ENCODE measurements around the gene BRAT1. TPM values are rescaled to one million over a fixed set of nuclear protein-coding genes. Genes with fewer than 3 reads are reported as not detected.

Gene BRAT1
- total RNA-seq, 1 experiment from 2014 or later, result 41.5 TPM

DNA sequence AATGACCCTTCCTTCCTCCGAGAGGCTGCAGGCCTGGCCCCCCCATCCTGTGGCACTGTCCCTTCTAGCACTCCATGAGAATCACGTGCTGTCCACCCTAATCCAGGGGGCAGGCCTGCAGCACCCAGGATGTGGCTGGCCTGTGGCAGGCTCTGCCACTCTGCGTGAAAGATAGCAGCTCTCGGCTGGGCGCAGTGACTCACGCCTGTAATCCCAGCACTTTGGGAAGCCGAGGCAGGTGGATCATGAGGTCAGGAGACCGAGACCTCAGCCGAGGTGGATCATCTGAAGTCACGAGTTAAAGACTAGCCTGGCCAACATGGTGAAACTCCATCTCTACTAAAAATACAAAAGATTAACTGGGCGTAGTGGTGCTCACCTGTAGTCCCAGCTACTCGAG is 54.6 kb downstream of the BRAT1 start:
- Histone ChIP-seq H3K9me3 (replicated peaks) (no peaks in the 10 kb centered on the region), H3K4me1 (peaks cover 66% of the 10 kb centered on the region), H3K36me3 (no peaks in the 10 kb centered on the region), H3K4me3 (no peak overlapping the region), H3K27ac (no peak overlapping the region), H3K27me3 (no peaks in the 10 kb centered on the region)
- no peak for DNase-seq

DNA sequence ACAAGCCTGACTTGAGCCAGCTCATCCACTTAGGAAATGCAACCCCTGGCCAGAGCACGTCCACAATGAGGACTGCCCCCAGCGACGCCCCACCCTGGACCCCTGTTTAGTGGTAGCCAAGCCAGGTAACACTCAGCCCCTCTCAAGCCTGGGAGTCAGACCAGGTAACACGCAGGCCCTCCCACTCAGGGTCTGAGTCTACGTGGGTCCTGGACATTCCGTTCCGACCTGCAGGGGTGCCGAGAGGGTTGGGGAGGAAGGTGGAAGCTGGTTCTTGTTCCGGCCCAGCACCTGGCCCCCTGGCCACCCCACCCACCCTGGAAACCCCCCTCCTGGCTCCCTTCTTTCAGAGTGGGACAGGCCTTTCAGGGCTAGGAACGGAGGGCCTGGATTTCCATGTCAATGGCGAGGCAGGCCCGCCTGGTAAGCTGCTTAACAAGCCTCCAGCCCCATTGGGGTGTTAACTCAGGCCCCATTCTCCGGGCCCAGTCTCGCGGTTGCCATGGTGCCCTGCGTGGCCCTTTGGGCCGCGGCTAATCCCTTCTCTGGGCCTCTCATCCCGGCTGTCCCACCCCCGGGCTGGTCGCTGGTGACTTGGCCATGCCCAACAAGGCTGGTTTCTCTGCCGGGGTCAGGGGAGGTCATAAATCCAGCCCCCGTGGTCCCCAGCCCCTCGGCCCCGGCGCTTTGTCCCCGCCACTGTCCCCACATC is 55.4 kb downstream of the BRAT1 start:
- H3K27me3 ChIP-seq, result no peaks in the 10 kb centered on the region
- H3K27ac ChIP-seq, result peak overlapping the region; percentile 100; the same call in 1 of the 2 replicates
- no peaks in the 10 kb centered on the region for H3K9me3 ChIP-seq (replicated peaks)
- no peaks in the 10 kb centered on the region for H3K36me3 ChIP-seq
- DNase-seq, result no peak
- H3K4me1 ChIP-seq, result peaks cover 70% of the 10 kb centered on the region
- no peak overlapping the region for H3K4me3 ChIP-seq

DNA sequence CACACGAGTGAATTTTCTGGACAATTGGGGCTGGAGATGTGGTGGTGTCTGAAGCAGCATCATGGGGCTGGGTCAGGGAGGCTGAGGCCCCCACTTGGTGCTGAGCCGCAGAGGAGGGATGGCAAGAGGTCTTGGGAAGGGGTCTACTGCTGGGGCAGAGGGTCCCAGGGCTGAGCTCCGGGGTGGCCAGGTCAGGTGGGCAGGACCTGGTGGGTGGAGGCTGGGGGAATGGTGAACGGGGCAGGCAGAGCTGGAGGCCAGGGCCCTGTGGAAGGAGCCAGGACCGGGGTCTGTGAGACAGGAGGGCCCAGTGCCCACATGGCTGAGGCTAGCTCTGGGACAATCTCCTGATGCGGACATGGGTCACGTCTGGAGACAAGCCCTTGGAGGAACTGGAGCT is 56.1 kb downstream of the BRAT1 start:
- no peak for DNase-seq
- Histone ChIP-seq H3K27ac (peak overlapping the region; percentile 100), H3K9me3 (replicated peaks) (no peaks in the 10 kb centered on the region), H3K4me3 (no peak overlapping the region), H3K36me3 (no peaks in the 10 kb centered on the region), H3K27me3 (no peaks in the 10 kb centered on the region), H3K4me1 (peaks cover 70% of the 10 kb centered on the region)

- Histone ChIP-seq H3K36me3 (no peaks in the 10 kb centered on the region), H3K27ac (peak overlapping the region; percentile 100), H3K9me3 (replicated peaks) (no peaks in the 10 kb centered on the region), H3K27me3 (no peaks in the 10 kb centered on the region), H3K4me3 (no peak overlapping the region), H3K4me1 (peaks cover 71% of the 10 kb centered on the region)
- peak; percentile 68 to 77 for DNase-seq
Measured at GRCh38 chr7:2498708-2499107, 56.6 kb downstream of the BRAT1 start.

DNA sequence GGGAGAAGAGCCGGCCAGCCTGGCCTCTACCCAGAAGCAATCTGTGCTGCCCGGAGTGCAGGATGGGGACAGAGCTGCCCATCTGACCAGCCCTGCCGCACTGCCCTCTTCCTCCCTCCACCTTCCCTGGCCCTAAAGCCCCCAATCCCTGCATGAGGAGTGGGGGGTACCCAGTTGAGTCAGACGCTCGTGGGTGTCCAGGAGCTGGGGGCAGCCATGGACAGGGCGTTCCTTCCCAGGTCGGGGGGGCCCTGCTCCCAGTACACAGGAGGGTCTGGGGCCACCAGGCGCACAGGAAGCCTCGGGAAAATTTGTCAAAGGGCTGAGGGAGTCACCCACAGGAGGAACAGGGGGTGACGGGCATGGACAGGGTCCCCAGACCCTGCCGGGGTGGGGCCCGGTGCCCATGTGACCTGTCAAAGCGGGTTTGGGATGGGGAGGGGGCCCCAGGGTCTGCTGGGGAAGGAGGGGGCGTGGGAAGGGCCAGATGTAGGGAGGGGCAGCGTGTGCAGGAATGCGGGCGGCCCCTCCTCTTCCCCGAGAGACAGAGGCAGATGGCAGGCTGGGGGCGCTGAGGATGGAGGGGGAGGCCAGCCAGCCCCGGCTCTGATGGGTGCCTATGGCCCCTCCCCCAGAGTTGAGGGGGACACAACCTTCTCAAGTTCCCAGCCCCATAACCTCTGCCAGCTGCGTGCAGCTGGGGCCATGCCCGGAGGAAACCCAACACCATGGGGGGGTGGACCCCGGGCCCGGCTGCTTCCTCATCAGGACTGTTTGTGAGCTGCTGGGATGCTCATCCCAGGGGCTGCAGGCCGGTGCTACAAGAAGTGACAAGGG is 57.6 kb downstream of the BRAT1 start:
- no peaks in the 10 kb centered on the region for H3K27me3 ChIP-seq
- no peaks in the 10 kb centered on the region for H3K36me3 ChIP-seq
- peak overlapping the region; percentile 100 for H3K27ac ChIP-seq
- H3K9me3 ChIP-seq (replicated peaks), result no peaks in the 10 kb centered on the region
- DNase-seq, result peak; percentile 99
- peak overlapping the region; percentile 54 for H3K4me3 ChIP-seq
- peaks cover 71% of the 10 kb centered on the region for H3K4me1 ChIP-seq

DNA sequence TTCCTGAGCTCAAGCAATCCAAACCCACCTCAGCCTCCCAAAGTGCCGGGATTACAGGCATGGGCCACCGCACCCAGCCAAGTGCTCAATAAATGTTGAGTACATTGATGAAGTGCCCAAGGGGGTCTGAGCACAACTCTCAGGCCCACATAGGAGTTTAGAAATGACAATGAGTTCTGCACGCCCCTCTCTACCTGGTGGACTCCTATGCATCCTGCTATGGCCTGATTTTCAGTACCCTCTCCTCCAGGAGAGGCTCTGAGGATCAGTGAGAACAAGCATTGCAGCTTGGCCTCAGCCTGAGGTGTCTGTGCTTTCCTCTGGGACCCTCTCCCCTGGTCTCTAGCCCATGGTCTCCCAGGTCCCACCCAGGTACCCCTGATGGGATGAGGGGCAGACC is 58.3 kb downstream of the BRAT1 start:
- Histone ChIP-seq H3K9me3 (replicated peaks) (no peaks in the 10 kb centered on the region), H3K36me3 (no peaks in the 10 kb centered on the region), H3K4me3 (peak overlapping the region; percentile 54), H3K4me1 (peaks cover 71% of the 10 kb centered on the region), H3K27me3 (no peaks in the 10 kb centered on the region), H3K27ac (peak overlapping the region; percentile 100)
- DNase-seq, result no peak

DNA sequence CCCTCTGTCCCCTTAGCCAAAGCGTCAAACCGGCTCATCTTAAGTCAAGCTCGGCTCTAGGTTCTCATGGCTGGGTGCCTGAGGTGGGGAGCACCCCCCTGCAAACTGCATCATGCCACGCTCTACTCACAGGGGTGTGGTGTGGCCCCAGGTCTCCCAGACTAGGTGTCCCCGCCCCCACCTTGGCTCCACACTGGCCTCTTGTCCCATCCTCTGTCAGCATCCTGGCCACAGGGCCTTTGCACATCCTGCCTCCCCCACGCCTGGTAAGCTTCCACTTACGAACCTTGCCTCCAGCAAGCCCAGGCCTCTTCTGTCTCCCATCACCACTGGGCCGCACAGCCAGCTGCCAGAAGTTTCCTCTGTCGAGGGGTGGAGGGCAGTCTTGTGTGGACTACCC is 58.9 kb downstream of the BRAT1 start:
- peaks cover 71% of the 10 kb centered on the region for H3K4me1 ChIP-seq
- peak overlapping the region; percentile 100 for H3K27ac ChIP-seq
- peak in 1 of 2 experiments; percentile 64 for DNase-seq

DNA sequence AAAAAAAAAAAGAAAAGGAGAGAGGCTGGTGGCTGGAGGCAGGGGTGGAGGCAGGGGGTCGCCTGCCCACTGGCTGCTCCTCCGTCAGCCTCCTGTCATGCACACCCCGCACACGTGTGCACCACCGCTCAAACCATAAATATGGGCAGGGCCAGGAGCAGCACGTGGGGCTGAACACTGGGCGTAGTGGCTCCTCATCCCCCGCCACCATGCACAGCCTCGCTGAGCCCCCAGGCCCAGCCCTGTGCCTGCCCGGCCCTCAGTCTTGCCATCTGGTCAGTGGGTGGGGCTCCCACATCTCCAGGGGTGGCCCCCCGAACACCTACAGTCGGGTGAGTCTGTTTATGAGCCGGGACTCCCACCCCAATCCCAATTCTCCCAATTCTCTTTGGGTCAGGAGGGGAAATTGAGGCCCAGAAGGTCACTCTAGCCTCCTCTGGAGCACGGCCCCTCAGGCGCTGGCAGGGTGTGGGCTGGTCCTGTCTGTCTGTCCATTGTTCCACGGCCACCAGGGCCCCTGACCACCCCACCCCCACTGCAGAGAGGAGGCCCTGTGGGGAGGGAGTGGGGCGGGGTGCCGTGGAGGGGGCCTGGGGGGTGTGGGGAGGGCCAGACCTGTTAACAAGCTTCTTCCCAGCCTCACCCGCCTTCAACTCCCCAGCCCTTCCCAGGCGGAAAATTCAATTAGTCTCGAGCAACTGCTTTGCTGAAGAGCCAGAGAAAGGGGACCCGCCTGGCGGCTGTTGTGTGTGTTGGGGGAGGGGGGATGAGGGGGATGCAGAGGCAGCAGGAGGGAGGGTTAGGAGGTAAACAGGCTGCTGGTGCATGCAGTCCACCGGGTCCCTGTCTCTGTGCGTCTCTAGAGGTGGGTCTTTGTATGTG is 59.7 kb downstream of the BRAT1 start:
- H3K36me3 ChIP-seq, result no peaks in the 10 kb centered on the region
- H3K9me3 ChIP-seq (replicated peaks), result no peaks in the 10 kb centered on the region
- H3K27me3 ChIP-seq, result no peaks in the 10 kb centered on the region
- peaks cover 67% of the 10 kb centered on the region for H3K4me1 ChIP-seq
- H3K27ac ChIP-seq, result peak overlapping the region; percentile 100
- peak; percentile 99 to 100 for DNase-seq
- H3K4me3 ChIP-seq, result peak overlapping the region; percentile 31

More for the DNA sequence above, 58.9 kb downstream of the BRAT1 start:
- no peaks in the 10 kb centered on the region for H3K36me3 ChIP-seq
- H3K9me3 ChIP-seq (replicated peaks), result no peaks in the 10 kb centered on the region
- no peaks in the 10 kb centered on the region for H3K27me3 ChIP-seq
- peak overlapping the region; percentile 31 for H3K4me3 ChIP-seq

GRCh38 chr7:2494191-2495130 is 60.9 kb downstream of the BRAT1 start:
- H3K4me1 ChIP-seq, result peaks cover 61% of the 10 kb centered on the region
- no peaks in the 10 kb centered on the region for H3K36me3 ChIP-seq
- H3K27me3 ChIP-seq, result no peaks in the 10 kb centered on the region
- no peak overlapping the region for H3K4me3 ChIP-seq
- peak in 1 of 2 experiments; percentile 56 for DNase-seq
- H3K9me3 ChIP-seq (replicated peaks), result no peaks in the 10 kb centered on the region
- H3K27ac ChIP-seq, result peak overlapping the region; percentile 100

- Histone ChIP-seq H3K4me3 (no peak overlapping the region), H3K36me3 (no peaks in the 10 kb centered on the region), H3K27me3 (no peaks in the 10 kb centered on the region), H3K9me3 (replicated peaks) (no peaks in the 10 kb centered on the region), H3K27ac (no peak overlapping the region), H3K4me1 (peaks cover 56% of the 10 kb centered on the region)
- DNase-seq, result no peak
Measured at GRCh38 chr7:2493205-2494164, 61.8 kb downstream of the BRAT1 start.

GRCh38 chr7:2492038-2492437 is 63.3 kb downstream of the BRAT1 start:
- Histone ChIP-seq H3K27me3 (no peaks in the 10 kb centered on the region), H3K27ac (no peak overlapping the region), H3K4me3 (no peak overlapping the region), H3K4me1 (peaks cover 59% of the 10 kb centered on the region), H3K36me3 (no peaks in the 10 kb centered on the region), H3K9me3 (replicated peaks) (no peaks in the 10 kb centered on the region)
- DNase-seq, result no peak

DNA sequence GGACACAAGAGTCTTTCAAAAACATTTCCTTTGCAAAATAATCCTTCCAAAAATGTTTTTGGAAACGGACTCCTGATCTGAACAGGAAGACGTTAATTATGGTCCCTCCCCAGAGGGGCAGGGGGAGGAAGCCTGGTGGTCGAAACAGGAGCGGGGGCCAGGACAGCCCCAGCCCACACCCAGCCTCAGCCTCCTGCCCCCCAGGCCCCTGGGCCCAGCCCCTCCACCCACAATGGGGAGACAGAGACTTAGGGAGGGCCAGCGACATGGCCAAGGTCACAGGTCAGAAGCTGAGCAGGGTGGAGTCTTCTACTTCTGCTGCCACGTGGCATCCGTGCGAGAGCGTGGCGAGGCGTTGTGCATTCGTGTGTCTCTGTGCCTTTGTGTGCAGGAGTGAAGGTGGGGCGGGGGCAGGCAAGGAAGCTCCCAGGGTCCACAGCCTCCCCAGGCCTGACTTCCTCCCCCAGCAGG is 65.1 kb downstream of the BRAT1 start:
- no peak for DNase-seq
- no peaks in the 10 kb centered on the region for H3K9me3 ChIP-seq (replicated peaks)
- H3K36me3 ChIP-seq, result no peaks in the 10 kb centered on the region
- H3K27me3 ChIP-seq, result no peaks in the 10 kb centered on the region
- peaks cover 43% of the 10 kb centered on the region for H3K4me1 ChIP-seq
- no peak overlapping the region for H3K27ac ChIP-seq
- no peak overlapping the region for H3K4me3 ChIP-seq

DNA sequence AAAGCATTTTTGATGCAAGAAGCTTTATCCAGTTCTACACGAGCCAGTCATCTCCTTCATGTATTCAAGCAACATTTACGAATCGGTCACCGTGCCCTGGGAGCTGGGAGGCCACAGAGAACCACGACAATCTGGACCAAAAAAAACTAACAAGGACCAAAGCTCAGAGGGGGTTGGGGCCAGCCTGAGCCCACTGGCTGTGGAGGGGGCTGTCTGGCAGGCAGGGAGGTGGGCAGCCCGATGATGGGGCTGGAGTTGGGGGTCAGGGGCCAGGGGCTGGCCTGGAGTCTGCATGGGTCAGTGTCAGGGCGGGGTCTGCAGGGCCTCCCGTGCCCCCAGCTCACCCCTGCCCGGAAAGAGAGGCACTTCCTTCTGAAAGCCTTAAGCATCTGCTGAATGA is 66.6 kb downstream of the BRAT1 start:
- peaks cover 28% of the 10 kb centered on the region for H3K4me1 ChIP-seq
- no peak overlapping the region for H3K4me3 ChIP-seq
- no peaks in the 10 kb centered on the region for H3K36me3 ChIP-seq
- DNase-seq, result no peak
- no peaks in the 10 kb centered on the region for H3K9me3 ChIP-seq (replicated peaks)
- no peaks in the 10 kb centered on the region for H3K27me3 ChIP-seq
- H3K27ac ChIP-seq, result no peak overlapping the region

Data from SJCRH30 (cell line).